A549 (cell line): ENCODE data around the gene CNNM2. TPM values are rescaled to one million over a fixed set of nuclear protein-coding genes. Genes with fewer than 3 reads are reported as not detected.

Experiments
- ATAC-seq, 2 experiments: fragments of 200-7000 bp in 1 of 2; fragments of >200 bp in 1 of 2; cut with Nextera tagmentation in 1 of 2; cut with Tn5 transposase in 1 of 2; 3 replicates each; pipeline versions ENCODE4 v1.8.0 to v1.9.1; 2018 to 2020; ENCODE audit warnings: mild to moderate bottlenecking in 1 of 2, moderate library complexity in 1 of 2
- CTCF ChIA-PET: fragments of 300-600 bp; sonication (Branson Sonifier 250); formaldehyde crosslinking; extraction: SDS; loops from one replicate; lab custom pipeline; 2021; ENCODE audit warnings: antibody characterized with exemption, inconsistent platforms; lab: Yijun Ruan, JAX
- POLR2A ChIA-PET: fragments of 350-600 bp; formaldehyde crosslinking; extraction: SDS; loops from one replicate; lab custom pipeline; 2021; ENCODE audit warnings: antibody characterized with exemption, inconsistent platforms; lab: Yijun Ruan, JAX
- DNase-seq, 2 experiments: peaks; one replicate each; pipeline versions ENCODE4 v3.0.0 to v3.0.0-alpha.2; 2011 to 2016; ENCODE audit warnings: low read depth in 1 of 2, low spot score in 1 of 2
- FAIRE-seq: peaks from 2 replicates; lab custom pipeline; 2011; peaks lifted over from hg19 to GRCh38; lab: Jason Lieb, UNC
- H3K27ac ChIP-seq, 2 experiments: fragments of >200 bp; sonication (Bioruptor Twin); formaldehyde crosslinking; 3 replicates each; pipeline ENCODE4 v1.5.1; 2016 to 2017
- H3K4me1 ChIP-seq: fragments of >200 bp; sonication (Bioruptor Twin); formaldehyde crosslinking; 3 replicates; pipeline ENCODE4 v1.6.1; 2016
- H3K4me2 ChIP-seq: fragments of >200 bp; sonication (Bioruptor Twin); formaldehyde crosslinking; 3 replicates; pipeline ENCODE4 v1.6.1; 2016
- H3K4me3 ChIP-seq: fragments of >200 bp; sonication (Bioruptor Twin); formaldehyde crosslinking; 3 replicates; pipeline ENCODE4 v1.5.1; 2016
- H3K9me3 ChIP-seq: fragments of >200 bp; sonication (Bioruptor Twin); formaldehyde crosslinking; 3 replicates; pipeline ENCODE4 v1.6.1; 2016
- BHLHE40 ChIP-seq: IDR thresholded peaks from 2 replicates; pipeline ENCODE4 v1.6.1; 2012; ENCODE audit warnings: low read depth, low read length, inconsistent platforms
- CBX2 ChIP-seq: fragments of 200-600 bp; sonication (generic); IDR thresholded peaks from 2 replicates; pipeline ENCODE4 v1.6.1; 2016; ENCODE audit warnings: low read depth, mild to moderate bottlenecking, borderline replicate concordance
- CBX8 ChIP-seq: fragments of 200-600 bp; sonication (generic); IDR thresholded peaks from 2 replicates; pipeline ENCODE4 v1.6.1; 2016
- ESRRA ChIP-seq: fragments of 150-350 bp; IDR thresholded peaks from 2 replicates; pipeline ENCODE4 v1.6.1; 2014; ENCODE audit warnings: mild to moderate bottlenecking, low read length, borderline replicate concordance
- FOXS1 ChIP-seq: fragments of 250-450 bp; sonication (Bioruptor Pico); IDR thresholded peaks from 2 replicates; pipeline ENCODE4 v1.5.0; 2020; ENCODE audit warnings: mild to moderate bottlenecking, moderate library complexity
- GATA3 ChIP-seq: IDR thresholded peaks from 2 replicates; pipeline ENCODE4 v1.6.1; 2012; ENCODE audit warnings: borderline replicate concordance
- HDAC2 ChIP-seq: fragments of 200-600 bp; sonication (generic); IDR thresholded peaks from 2 replicates; pipeline ENCODE4 v1.6.1; 2016
- HEYL ChIP-seq: fragments of 250-450 bp; sonication (Bioruptor Pico); IDR thresholded peaks from 2 replicates; pipeline ENCODE4 v1.8.0; 2021; ENCODE audit warnings: mild to moderate bottlenecking, moderate library complexity
- JUN ChIP-seq, 2 experiments: fragments of >200 bp; sonication (Bioruptor Twin); formaldehyde crosslinking; IDR thresholded peaks; 2 replicates in 1 of 2; 3 replicates in 1 of 2; pipeline ENCODE4 v1.6.1; 2016 to 2017
- KDM5A ChIP-seq: fragments of 200-600 bp; sonication (generic); IDR thresholded peaks from 2 replicates; pipeline ENCODE4 v1.6.1; 2016; ENCODE audit warnings: antibody characterized with exemption, mild to moderate bottlenecking
- MAZ ChIP-seq: fragments of 150-350 bp; IDR thresholded peaks from 2 replicates; pipeline ENCODE4 v1.6.1; 2014; ENCODE audit warnings: antibody characterized with exemption, low read depth, low read length, borderline replicate concordance
- NFE2L2 ChIP-seq: fragments of 150-350 bp; conservative IDR thresholded peaks from 2 replicates; pipeline ENCODE4 v1.6.1; 2014; ENCODE audit warnings: low read length
- NPAS2 ChIP-seq: fragments of 250-450 bp; sonication (Bioruptor Pico); IDR thresholded peaks from 2 replicates; pipeline ENCODE4 v1.8.0; 2022; ENCODE audit warnings: mild to moderate bottlenecking, moderate library complexity, borderline replicate concordance
- NR3C1 ChIP-seq: fragments of >200 bp; sonication (Bioruptor Twin); formaldehyde crosslinking; IDR thresholded peaks from 3 replicates; pipeline ENCODE4 v1.6.1; 2017
- RAD21 ChIP-seq, 2 experiments: fragments of >200 bp in 1 of 2; sonication (Bioruptor Twin) in 1 of 2; formaldehyde crosslinking in 1 of 2; IDR thresholded peaks in 1 of 2; conservative IDR thresholded peaks in 1 of 2; 2 replicates in 1 of 2; 3 replicates in 1 of 2; pipeline ENCODE4 v1.6.1; 2012 to 2018; ENCODE audit warnings: inconsistent platforms in 1 of 2
- RCOR1 ChIP-seq: fragments of 150-350 bp; IDR thresholded peaks from 2 replicates; pipeline ENCODE4 v1.6.1; 2014; ENCODE audit warnings: antibody characterized with exemption, low read length, low read depth
- REST ChIP-seq: fragments of 200-600 bp; sonication (generic); IDR thresholded peaks from 2 replicates; pipeline ENCODE4 v1.6.1; 2016; ENCODE audit warnings: antibody characterized with exemption, mild to moderate bottlenecking, moderate library complexity
- TP53 ChIP-seq: fragments of 250-450 bp; sonication (Bioruptor Pico); IDR thresholded peaks from 2 replicates; pipeline ENCODE4 v1.5.0; 2021; ENCODE audit warnings: mild to moderate bottlenecking, moderate library complexity
- ZNF302 ChIP-seq: fragments of 250-450 bp; sonication (Bioruptor Pico); IDR thresholded peaks from 2 replicates; pipeline ENCODE4 v1.9.0; 2021; ENCODE audit warnings: inconsistent platforms, mild to moderate bottlenecking, moderate library complexity
- WGBS: methylation state at CpG from one replicate; pipeline ENCODE4 v1.1.6; 2017; ENCODE audit errors: missing lambda C conversion rate; 5-methylcytosine and 5-hydroxymethylcytosine counted together
- polyA plus RNA-seq, 4 experiments: library from polyadenylated mRNA; depleted of rRNA in 3 of 4; stranded (reverse); fragments of >200 nt; fragmentation: RNase III in 1 of 4; extraction: RNeasy Plus Mini Kit Qiagen cat#74134 plus additional on column Dnase treatment in 1 of 4; gene quantifications; 2 replicates in 3 of 4; 3 replicates in 1 of 4; pipeline ENCODE4 v1.2.3, GENCODE V29; 2011 to 2017
- TF ChIP-seq, protein P1 (sequence below): fragments of 250-450 bp; sonication (Bioruptor Pico); IDR thresholded peaks from 2 replicates; pipeline ENCODE4 v1.5.0; 2021; ENCODE audit warnings: mild to moderate bottlenecking, moderate library complexity, borderline replicate concordance
- TF ChIP-seq, protein P2 (sequence below): fragments of >200 bp; sonication (Bioruptor Twin); formaldehyde crosslinking; IDR thresholded peaks from 2 replicates; pipeline ENCODE4 v1.6.1; 2016

Gene CNNM2
- polyA plus RNA-seq, 2 of the 4 experiments (the other 2 are of a cell fraction) = 6.4 to 6.9 TPM

DNA sequence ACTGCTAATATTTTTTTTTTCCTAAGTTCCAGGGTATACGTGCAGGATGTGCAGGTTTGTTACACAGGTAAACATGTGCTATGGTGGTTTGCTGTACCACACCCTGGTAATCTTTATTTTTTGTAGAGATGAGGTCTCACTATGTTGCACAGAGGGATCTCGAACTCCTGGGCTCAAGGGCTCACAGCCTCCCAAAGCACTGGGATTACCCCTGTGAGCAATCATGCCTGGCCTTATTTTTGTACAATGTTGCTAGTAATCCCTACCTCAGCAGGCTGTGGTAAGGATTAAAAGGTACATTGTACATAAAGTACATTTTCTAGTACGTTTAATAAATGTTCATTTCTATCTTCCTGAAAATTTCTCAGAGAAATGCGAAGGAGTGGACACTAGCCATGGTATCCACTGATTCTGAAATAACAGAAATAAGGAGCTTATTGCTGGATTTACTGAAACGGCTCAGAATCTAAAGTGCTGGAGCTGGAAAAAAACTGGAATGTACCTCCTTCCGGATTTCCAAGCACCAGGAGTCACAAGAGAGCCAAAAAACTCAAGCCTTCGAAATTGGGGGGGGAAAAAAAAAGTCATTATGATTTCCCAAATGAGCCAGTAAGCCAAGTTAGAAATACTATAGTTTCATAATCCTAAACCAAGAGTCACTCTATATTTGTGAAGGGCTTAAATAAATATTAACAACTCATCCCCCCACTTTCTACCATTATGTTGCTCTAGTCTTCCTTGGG, 205.4 kb downstream of the CNNM2 start:
- CTCF ChIA-PET = interaction anchor here (0.6 to 4.2 kb wide), 5 partner anchors 15 to 198 kb away, joined by 3 to 12 read pairs (median 4); no protein-coding TSS in a partner anchor

DNA sequence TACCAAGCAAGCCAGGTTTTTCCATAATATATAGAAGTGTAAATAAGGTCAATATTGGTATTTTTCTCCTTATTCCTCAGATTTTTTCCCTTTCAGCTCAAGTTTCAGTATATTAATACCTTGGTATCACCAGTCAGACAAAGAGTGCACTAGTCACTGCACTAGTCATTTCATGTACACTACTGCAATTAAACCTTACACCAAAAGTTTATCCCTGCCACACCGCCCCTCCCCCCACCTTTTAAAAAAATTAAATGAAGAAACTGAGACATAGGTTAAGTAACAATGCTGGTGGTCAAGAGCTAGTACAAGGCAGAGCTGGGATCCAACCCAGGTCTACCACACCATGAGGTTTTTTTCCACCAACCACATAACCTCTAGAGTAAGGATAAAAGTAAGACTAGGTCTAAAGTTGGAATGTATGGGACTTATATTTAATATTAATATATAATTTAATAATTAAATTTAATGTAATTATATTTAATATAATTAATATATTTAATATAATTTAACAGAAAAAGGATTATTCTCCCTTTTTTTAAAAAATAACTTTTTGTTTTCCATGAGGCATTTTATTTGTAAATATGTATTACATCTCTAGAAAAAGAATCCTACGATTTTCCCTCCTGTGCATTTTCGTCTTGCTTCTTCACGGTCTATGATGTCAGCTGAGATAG, 206.5 kb downstream of the CNNM2 start:
- no peak for FAIRE-seq
- H3K4me2 ChIP-seq = peak overlapping the region; percentile 58
- no peak overlapping the region for H3K4me3 ChIP-seq
- ChIA-PET POLR2A (interaction anchor here (0.5 kb wide), 1 partner anchor 107 kb away, joined by 3 read pairs; no protein-coding TSS in a partner anchor), CTCF (interaction anchor here (1.2 to 4.2 kb wide), 3 partner anchors 16 to 120 kb away, joined by 4 to 12 read pairs (median 7); no protein-coding TSS in a partner anchor)
- H3K27ac ChIP-seq = no peak overlapping the region
- H3K9me3 ChIP-seq = no peaks in the 10 kb centered on the region
- DNase-seq = no peak
- 73% methylated on average over 4 of the region's 4 CpGs for WGBS
- H3K4me1 ChIP-seq = peaks cover 65% of the 10 kb centered on the region
- TF ChIP-seq REST = no peak
- TF ChIP-seq CBX8 = no peak
- TF ChIP-seq, protein P1, sequence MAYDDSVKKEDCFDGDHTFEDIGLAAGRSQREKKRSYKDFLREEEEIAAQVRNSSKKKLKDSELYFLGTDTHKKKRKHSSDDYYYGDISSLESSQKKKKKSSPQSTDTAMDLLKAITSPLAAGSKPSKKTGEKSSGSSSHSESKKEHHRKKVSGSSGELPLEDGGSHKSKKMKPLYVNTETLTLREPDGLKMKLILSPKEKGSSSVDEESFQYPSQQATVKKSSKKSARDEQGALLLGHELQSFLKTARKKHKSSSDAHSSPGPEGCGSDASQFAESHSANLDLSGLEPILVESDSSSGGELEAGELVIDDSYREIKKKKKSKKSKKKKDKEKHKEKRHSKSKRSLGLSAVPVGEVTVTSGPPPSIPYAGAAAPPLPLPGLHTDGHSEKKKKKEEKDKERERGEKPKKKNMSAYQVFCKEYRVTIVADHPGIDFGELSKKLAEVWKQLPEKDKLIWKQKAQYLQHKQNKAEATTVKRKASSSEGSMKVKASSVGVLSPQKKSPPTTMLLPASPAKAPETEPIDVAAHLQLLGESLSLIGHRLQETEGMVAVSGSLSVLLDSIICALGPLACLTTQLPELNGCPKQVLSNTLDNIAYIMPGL (CRISPR knock-in tag) = no peak
- TF ChIP-seq JUN (IDR thresholded peaks at IDR 0.05) = no peak
- no peak for TF ChIP-seq ZNF302 (CRISPR knock-in tag)
- TF ChIP-seq MAZ = no peak
- no peak for TF ChIP-seq NFE2L2
- no peak for TF ChIP-seq CBX2
- TF ChIP-seq FOXS1 = no peak
- TF ChIP-seq, protein P2, sequence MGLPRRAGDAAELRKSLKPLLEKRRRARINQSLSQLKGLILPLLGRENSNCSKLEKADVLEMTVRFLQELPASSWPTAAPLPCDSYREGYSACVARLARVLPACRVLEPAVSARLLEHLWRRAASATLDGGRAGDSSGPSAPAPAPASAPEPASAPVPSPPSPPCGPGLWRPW = no peak
- no peak for TF ChIP-seq BHLHE40
- TF ChIP-seq NPAS2 (CRISPR knock-in tag) = no peak
- no peak for TF ChIP-seq RAD21 (conservative IDR thresholded peaks at IDR 0.05 in 1 of 2, IDR thresholded peaks at IDR 0.05 in 1 of 2)
- TF ChIP-seq GATA3 = no peak
- no peak for TF ChIP-seq TP53
- no peak for TF ChIP-seq NR3C1
- TF ChIP-seq ESRRA = no peak
- no peak for TF ChIP-seq HDAC2
- ATAC-seq = no peak

More for the DNA sequence above, 205.4 kb downstream of the CNNM2 start:
- H3K27ac ChIP-seq = peak overlapping the region; percentile 1 to 6; a peak in 3 of 6 replicates
- WGBS = 55% methylated on average over 7 of the region's 7 CpGs
- peak overlapping the region; percentile 58 for H3K4me2 ChIP-seq
- no peaks in the 10 kb centered on the region for H3K9me3 ChIP-seq
- TF ChIP-seq HEYL (no peak), KDM5A (no peak), CBX8 (no peak), RCOR1 (no peak)
- TF ChIP-seq, protein P2 = no peak
- no peak for DNase-seq
- ATAC-seq = peak; percentile 14 to 58; a peak in 4 of 6 replicates
- FAIRE-seq = peak; percentile 72
- POLR2A ChIA-PET = no interaction called here
- H3K4me3 ChIP-seq = no peak overlapping the region
- peaks cover 71% of the 10 kb centered on the region for H3K4me1 ChIP-seq
